Esophagus squamous epithelium (tissue), 4 donors: Measurements from ENCODE around the gene NPFFR2.

Experiments used
- POLR2A ChIP-seq, 4 donors: fragments of 450-650 bp; IDR thresholded peaks; one replicate each; pipeline ENCODE4 v1.6.1; 2017; ENCODE audit warnings: antibody characterized with exemption in 4 of 4, mild to moderate bottlenecking in 4 of 4, moderate library complexity in 3 of 4
- TF ChIP-seq, protein P1 (sequence below), 6 experiments: fragments of 450-650 bp in 4 of 6; fragments of 200-600 bp in 2 of 6; sonication (generic) in 2 of 6; IDR thresholded peaks; one replicate each; pipeline ENCODE4 v1.5.1; 2016 to 2019; ENCODE audit warnings: antibody characterized with exemption in 6 of 6, mild to moderate bottlenecking in 4 of 6, moderate library complexity in 4 of 6

DNA sequence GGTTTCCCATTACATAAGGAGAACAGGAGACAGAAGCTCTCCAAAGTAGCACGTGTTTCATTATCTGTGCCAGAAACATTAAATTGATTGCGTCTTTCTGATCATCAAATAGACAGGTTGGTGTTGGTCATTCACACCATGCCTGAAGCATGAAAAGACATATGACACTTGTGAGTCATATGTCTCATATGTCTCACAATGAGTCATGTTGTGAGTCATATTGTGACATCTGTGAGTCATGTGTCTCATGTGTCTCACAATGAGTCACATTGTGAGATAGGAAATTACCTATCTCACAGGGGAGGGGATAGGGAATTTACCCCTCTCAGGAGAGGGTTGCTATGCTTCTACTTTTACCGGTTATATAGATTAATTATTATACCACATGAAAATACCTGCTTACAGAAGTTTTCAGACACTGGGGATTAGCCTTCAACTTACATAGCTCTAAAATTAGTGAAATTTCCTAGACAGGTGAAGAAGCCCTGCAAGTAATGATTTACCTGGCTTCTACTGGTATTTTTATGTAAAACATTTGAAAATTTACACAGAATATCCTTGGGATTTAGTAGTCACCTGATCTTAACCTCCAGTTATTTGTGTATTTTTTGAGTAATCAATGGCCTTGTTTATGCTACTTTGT, 80.8 kb downstream of the NPFFR2 start:
- TF ChIP-seq, protein P1, sequence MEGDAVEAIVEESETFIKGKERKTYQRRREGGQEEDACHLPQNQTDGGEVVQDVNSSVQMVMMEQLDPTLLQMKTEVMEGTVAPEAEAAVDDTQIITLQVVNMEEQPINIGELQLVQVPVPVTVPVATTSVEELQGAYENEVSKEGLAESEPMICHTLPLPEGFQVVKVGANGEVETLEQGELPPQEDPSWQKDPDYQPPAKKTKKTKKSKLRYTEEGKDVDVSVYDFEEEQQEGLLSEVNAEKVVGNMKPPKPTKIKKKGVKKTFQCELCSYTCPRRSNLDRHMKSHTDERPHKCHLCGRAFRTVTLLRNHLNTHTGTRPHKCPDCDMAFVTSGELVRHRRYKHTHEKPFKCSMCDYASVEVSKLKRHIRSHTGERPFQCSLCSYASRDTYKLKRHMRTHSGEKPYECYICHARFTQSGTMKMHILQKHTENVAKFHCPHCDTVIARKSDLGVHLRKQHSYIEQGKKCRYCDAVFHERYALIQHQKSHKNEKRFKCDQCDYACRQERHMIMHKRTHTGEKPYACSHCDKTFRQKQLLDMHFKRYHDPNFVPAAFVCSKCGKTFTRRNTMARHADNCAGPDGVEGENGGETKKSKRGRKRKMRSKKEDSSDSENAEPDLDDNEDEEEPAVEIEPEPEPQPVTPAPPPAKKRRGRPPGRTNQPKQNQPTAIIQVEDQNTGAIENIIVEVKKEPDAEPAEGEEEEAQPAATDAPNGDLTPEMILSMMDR (IDR thresholded peaks at IDR 0.05), result no peak
- no peak for TF ChIP-seq POLR2A (IDR thresholded peaks at IDR 0.05)
